ENCODE results near the gene PDE1C.

The PDE1C gene

DNA sequence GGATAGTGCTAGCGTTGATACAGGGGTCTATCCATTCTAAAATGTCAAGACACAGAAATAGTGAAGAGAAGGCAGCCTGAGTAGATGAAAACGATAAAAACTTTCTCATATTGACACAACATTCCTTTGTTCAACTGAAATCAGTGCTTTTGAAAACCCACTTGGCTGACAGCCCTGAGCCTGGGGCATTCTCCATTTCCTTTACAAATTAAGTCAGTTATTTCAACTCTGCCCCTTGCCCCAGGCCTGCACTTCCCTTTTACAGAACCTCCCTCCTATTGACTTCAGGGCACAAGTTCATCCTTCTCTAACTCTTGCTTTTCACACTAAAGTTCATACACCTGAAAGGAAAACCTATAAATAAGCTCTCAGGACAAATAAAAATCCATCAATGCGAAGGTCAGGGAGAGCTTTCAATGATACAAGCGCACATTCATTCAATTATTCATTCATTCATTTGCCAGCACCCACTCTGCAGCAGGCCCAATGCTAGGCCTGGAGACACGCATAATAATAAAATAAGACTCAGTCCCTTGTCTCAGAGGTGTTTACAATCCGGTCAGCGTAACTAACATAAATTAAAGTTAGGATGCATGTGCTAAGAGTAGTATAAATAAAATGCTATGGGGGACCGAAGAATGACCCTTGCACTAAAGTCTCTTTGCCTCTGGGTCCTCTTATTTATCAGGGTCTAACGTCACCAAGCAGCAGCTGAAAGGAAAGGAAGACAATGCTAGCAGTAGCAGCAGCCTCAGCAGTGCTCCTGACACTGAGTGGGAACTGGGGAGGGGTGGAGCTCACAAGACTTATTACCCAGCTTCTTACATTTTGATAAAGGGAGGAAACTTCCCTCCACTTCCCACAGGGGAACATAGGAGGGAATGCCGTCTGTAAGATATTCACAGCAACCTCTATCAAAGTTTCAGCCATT lies 134.8 kb downstream of the PDE1C start:
- no peaks in the 10 kb centered on the region for H3K27me3 Mint-ChIP-seq
- H3K36me3 Mint-ChIP-seq: no peaks in the 10 kb centered on the region
- H3K4me3 Mint-ChIP-seq: no peak overlapping the region
- H3K9me3 Mint-ChIP-seq (ENCODE audit: low read depth): peaks cover 4% of the 10 kb centered on the region
- no peaks in the 10 kb centered on the region for H3K4me1 Mint-ChIP-seq (ENCODE audit: low read depth)
- H3K27ac Mint-ChIP-seq: no peak overlapping the region

DNA sequence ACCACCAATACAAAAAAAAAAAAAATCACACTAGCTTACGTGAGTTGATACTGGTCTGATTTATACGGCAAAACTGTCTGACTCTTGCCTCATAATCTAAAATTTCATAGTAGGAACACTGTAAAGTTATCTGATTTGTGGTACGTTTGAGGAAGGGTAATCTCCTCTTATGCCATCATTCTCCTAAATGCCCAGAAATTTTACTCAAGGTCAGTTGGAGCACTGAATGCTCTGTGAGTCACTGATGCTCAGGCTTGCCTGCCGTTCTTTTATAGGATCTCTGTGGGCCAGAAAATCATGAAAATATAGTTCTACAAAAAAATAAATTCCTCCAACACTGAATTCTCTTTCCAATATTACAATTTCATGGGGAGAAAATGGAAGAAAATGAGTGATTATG lies 135.7 kb downstream of the PDE1C start:
- Mint-ChIP-seq H3K27me3 (no peaks in the 10 kb centered on the region), H3K9me3 (ENCODE audit: low read depth) (peaks cover 7% of the 10 kb centered on the region), H3K4me3 (no peak overlapping the region), H3K4me1 (ENCODE audit: low read depth) (no peaks in the 10 kb centered on the region), H3K27ac (no peak overlapping the region), H3K36me3 (no peaks in the 10 kb centered on the region)

DNA sequence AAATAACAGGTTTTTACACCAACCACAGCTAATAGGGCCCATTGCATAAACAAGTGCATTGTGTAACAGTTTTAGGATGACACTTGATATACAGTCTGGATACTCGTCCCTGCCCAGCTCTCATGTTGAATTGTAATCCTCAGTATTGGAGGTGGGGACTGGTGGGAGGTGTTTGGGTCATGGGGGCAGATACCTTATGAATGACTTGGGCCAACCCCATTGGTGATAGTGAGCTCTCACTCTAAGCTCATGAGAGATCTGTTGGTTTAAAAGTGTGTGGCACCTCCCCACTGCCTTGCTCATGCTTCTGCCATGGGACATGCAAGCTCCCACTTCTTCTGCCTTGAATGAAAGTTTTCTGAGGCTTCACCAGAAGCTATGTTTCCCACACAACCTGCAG lies 136.7 kb downstream of the PDE1C start:
- H3K36me3 Mint-ChIP-seq: no peaks in the 10 kb centered on the region
- H3K27ac Mint-ChIP-seq: no peak overlapping the region
- H3K27me3 Mint-ChIP-seq: no peaks in the 10 kb centered on the region
- H3K4me3 Mint-ChIP-seq: no peak overlapping the region
- H3K4me1 Mint-ChIP-seq (ENCODE audit: low read depth): no peaks in the 10 kb centered on the region
- H3K9me3 Mint-ChIP-seq (ENCODE audit: low read depth): peaks cover 11% of the 10 kb centered on the region

DNA sequence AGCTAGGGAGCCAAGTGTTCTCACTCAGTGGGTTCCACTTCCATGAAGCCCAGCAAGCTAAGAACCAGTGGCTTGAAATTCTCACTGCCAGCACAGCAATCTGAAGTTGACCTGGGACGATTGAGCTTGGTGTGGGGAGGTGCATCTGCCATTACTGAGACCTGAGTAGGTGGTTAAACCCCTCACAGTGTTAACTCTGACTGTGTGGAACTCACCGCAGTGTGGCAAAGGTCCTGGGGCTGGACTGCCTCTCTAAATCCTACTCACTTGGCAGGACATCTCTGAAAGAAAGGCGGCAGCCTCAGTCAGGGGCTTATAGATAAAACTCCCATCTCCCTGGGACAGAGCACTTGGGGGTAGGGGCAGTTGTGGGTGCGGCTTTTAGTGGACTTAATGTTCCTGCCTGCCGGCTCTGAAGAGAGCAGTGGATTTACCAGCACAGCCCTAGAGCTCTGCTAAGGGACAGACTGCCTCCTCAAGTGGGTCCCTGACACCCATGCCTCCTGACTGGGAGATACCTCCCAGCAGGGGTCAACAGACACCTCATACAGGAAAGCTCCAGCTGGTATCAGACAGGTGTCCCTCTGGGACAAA lies 143.1 kb downstream of the PDE1C start:
- Mint-ChIP-seq H3K27me3 (peaks cover 2% of the 10 kb centered on the region), H3K36me3 (no peaks in the 10 kb centered on the region), H3K4me1 (ENCODE audit: low read depth) (no peaks in the 10 kb centered on the region), H3K4me3 (no peak overlapping the region), H3K9me3 (ENCODE audit: low read depth) (peaks cover 7% of the 10 kb centered on the region), H3K27ac (no peak overlapping the region)

DNA sequence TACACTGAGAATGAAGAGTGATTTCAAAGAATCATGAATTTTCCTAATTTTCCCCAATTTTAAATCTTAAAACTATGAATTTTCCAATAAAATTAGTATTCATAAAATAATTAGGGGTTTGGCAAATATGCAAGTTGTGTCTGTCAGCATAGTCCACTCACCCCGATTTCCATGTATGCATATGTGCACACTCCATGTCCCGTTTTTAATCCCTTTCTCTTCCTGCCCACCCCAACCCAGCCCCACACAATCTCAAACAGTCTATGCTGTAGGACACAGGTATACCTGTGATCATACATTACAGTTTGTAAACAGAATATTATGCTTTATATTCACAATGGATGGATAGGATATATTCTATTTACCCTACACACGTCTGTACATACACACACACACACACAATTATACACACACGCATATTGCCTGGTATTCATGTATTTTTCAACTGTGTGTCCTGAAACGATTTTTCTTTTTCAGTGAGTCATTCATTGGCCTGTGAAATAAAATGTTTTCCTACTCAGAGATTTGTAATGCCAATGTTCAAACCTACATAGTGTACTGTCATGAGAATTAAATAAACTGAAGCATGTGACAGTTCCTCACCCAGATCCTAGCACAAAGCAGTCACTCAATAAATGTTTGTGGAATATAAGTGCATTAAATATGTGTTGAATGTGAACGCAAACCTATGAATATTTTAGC lies 144.3 kb downstream of the PDE1C start:
- no peak overlapping the region for H3K27ac Mint-ChIP-seq
- peaks cover 7% of the 10 kb centered on the region for H3K9me3 Mint-ChIP-seq (ENCODE audit: low read depth)

DNA sequence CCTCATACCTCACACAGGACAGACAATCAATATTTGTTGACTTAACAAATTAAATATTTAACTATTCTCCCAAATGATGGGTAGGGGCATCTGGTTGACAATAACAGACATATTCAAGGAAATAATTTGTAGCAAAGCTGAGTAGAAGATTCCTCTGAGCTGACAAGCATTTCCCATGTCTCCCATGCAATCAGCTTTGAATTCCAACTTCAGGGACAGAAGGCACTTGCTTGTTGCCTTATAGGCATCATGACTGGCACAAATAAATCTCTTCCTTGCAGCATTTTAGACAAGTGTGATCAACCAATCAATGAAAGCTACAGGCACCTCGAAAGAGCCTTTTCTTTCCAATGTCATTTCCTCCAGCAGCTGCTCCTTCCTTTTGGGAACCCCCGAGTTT lies 146.0 kb downstream of the PDE1C start:
- no peaks in the 10 kb centered on the region for H3K4me1 Mint-ChIP-seq (ENCODE audit: low read depth)
- no peaks in the 10 kb centered on the region for H3K36me3 Mint-ChIP-seq
- no peak overlapping the region for H3K4me3 Mint-ChIP-seq
- H3K27ac Mint-ChIP-seq: no peak overlapping the region
- H3K9me3 Mint-ChIP-seq (ENCODE audit: low read depth): peaks cover under 1% of the 10 kb centered on the region
- peaks cover 2% of the 10 kb centered on the region for H3K27me3 Mint-ChIP-seq

More for the DNA sequence above, 144.3 kb downstream of the PDE1C start:
- H3K4me1 Mint-ChIP-seq (ENCODE audit: low read depth): no peaks in the 10 kb centered on the region
- no peak overlapping the region for H3K4me3 Mint-ChIP-seq
- H3K27me3 Mint-ChIP-seq: peaks cover 2% of the 10 kb centered on the region
- H3K36me3 Mint-ChIP-seq: no peaks in the 10 kb centered on the region

DNA sequence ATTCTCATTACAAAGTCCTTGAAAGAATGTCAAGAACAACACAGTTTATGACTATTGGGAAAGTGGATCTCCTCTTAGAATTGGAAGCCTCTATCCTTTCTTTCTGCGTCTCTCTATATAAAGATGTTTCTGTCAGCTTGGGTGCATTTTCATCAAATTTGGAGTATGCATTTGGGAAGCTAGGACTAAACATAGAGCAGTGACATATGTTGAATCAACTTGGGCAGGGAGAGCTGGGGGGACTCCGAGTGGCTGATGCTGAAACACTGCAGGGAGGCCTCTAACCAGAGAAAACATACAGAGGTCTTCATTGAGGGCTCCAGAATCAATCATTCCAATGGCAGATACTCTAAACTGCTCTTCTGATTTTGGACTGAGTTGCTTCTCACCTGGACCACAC lies 147.4 kb downstream of the PDE1C start:
- H3K9me3 Mint-ChIP-seq (ENCODE audit: low read depth): no peaks in the 10 kb centered on the region
- no peaks in the 10 kb centered on the region for H3K4me1 Mint-ChIP-seq (ENCODE audit: low read depth)
- H3K27ac Mint-ChIP-seq: no peak overlapping the region
- H3K36me3 Mint-ChIP-seq: no peaks in the 10 kb centered on the region
- H3K4me3 Mint-ChIP-seq: no peak overlapping the region
- peaks cover 2% of the 10 kb centered on the region for H3K27me3 Mint-ChIP-seq

DNA sequence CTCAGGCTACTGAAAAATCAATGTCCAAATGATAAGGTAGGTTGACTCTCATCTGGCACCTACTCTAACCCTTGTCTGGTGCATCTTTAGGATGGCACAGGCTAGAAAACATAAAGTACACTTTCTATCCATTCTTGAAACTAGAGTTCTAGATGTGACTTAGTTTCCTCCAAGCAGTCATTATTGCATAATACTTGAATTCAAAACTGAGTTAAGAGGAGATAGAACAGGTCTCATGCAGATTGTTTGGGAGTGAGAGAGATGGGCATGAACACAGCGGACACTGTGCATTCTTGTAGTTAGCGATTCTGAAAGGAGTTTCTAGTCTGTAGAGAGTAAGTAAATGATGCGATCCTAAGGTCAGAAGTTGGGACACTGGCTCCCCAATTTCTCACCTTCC lies 149.2 kb downstream of the PDE1C start:
- no peak overlapping the region for H3K27ac Mint-ChIP-seq
- no peaks in the 10 kb centered on the region for H3K9me3 Mint-ChIP-seq (ENCODE audit: low read depth)
- no peaks in the 10 kb centered on the region for H3K36me3 Mint-ChIP-seq
- no peaks in the 10 kb centered on the region for H3K4me1 Mint-ChIP-seq (ENCODE audit: low read depth)
- H3K4me3 Mint-ChIP-seq: no peak overlapping the region
- no peaks in the 10 kb centered on the region for H3K27me3 Mint-ChIP-seq

DNA sequence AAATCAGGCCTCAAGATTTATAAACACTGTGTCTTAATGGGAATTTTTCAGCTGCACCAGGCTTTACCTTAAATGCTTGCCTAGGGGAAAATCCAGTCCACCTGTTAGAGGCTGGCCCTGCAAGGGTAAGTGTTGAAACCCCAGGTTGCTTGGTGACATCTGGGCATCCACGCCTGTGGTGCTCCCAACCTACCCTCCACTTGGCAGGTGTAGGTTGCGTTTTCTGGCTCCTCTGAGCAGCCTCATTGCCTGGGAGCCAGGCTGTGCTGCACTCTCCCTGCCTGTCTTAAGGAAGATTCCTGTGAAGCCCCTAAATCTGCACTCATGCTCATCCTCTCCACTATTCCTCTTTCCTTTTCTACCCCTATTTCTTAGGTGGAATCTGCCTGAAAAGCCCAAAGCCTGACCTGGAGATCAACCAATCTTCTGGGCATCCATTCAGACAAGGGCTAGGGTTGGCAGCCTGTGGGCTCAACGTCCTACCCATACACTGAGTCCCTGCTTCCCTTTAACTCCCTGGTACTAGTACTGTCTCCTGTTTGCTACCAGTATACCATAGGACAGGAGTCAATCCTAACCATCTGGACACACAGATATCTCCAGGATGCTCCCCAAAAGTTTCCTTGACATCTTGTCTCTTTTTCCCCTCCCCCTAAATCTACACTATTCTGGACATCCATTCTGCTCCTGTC lies 150.4 kb downstream of the PDE1C start:
- Mint-ChIP-seq H3K4me3 (no peak overlapping the region), H3K36me3 (no peaks in the 10 kb centered on the region), H3K27ac (no peak overlapping the region), H3K9me3 (ENCODE audit: low read depth) (no peaks in the 10 kb centered on the region), H3K4me1 (ENCODE audit: low read depth) (no peaks in the 10 kb centered on the region), H3K27me3 (no peaks in the 10 kb centered on the region)

DNA sequence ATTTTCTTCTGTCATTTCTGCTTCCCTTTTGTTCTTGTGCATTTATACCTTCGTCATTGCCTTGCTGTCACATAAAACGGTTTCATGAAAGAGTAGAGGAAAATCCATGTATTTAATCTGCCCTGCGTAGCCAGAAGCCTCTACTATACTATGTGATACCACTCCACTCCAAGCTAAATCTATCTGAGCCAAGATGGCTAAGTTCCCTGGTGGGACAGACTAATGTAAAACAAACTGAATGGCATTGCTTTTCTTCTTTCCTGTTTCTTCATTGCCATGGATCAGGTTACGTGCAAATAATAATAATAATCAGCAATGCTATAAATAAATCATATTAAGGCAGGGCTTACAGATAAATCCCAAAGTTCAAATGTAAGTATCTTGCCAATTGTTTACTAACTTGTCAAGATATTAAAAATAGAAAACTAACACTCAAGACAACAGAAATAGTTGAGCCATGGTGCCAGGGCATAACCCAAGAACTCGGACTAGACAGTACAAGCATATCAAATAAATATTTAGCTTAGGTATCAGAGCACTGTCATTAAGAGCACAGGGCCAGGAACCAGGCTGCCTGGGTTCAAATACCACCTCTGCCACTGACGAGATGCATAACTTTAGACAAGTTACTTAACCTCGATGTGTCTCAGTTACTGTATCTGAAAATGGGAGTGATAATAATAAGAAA lies 151.4 kb downstream of the PDE1C start:
- Mint-ChIP-seq H3K27me3 (no peaks in the 10 kb centered on the region), H3K4me1 (ENCODE audit: low read depth) (no peaks in the 10 kb centered on the region), H3K4me3 (no peak overlapping the region), H3K36me3 (no peaks in the 10 kb centered on the region), H3K9me3 (ENCODE audit: low read depth) (no peaks in the 10 kb centered on the region), H3K27ac (no peak overlapping the region)

DNA sequence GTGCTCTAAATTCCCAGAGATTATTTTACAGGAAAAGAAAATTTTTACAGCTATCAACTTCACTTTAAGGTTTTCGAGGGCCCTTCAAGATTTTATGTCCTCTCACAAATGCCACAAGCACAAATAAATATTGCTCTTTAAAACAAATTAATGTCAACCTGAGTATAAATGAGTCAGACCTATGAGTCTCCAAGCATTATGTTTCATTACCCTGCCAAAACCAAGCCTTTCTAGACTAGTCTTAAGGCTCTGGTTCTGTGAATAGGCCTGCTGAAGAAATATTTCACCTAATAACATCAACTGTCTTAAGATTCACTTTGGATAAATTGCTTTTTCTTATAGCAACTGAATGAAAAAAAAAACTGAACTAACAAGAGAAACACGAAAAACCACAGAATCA lies 153.0 kb downstream of the PDE1C start:
- H3K27ac Mint-ChIP-seq: no peak overlapping the region
- no peaks in the 10 kb centered on the region for H3K4me1 Mint-ChIP-seq (ENCODE audit: low read depth)
- no peaks in the 10 kb centered on the region for H3K36me3 Mint-ChIP-seq
- no peaks in the 10 kb centered on the region for H3K9me3 Mint-ChIP-seq (ENCODE audit: low read depth)
- no peaks in the 10 kb centered on the region for H3K27me3 Mint-ChIP-seq
- no peak overlapping the region for H3K4me3 Mint-ChIP-seq

DNA sequence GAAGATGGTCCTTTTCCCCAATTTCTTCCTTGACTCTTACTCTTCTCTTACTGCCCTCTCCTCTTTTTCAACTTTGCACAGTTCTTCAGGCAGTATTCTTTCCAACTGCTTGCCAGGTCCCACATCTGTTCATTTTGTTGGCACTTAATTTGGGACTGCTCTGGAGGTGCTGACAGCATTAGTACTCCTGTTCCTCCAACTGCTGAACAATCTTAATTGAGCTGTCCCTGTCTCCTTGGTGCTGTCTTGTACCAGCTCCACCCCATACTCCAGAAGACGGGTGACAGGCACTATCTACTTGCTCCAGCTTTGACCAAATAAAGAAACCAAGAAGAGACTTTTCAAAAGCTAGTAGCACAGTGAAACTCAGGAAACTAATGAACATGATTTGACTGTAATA lies 160.0 kb downstream of the PDE1C start:
- H3K9me3 Mint-ChIP-seq (ENCODE audit: low read depth): no peaks in the 10 kb centered on the region
- H3K27ac Mint-ChIP-seq: no peak overlapping the region
- no peaks in the 10 kb centered on the region for H3K36me3 Mint-ChIP-seq
- H3K4me1 Mint-ChIP-seq (ENCODE audit: low read depth): no peaks in the 10 kb centered on the region
- no peak overlapping the region for H3K4me3 Mint-ChIP-seq
- no peaks in the 10 kb centered on the region for H3K27me3 Mint-ChIP-seq

DNA sequence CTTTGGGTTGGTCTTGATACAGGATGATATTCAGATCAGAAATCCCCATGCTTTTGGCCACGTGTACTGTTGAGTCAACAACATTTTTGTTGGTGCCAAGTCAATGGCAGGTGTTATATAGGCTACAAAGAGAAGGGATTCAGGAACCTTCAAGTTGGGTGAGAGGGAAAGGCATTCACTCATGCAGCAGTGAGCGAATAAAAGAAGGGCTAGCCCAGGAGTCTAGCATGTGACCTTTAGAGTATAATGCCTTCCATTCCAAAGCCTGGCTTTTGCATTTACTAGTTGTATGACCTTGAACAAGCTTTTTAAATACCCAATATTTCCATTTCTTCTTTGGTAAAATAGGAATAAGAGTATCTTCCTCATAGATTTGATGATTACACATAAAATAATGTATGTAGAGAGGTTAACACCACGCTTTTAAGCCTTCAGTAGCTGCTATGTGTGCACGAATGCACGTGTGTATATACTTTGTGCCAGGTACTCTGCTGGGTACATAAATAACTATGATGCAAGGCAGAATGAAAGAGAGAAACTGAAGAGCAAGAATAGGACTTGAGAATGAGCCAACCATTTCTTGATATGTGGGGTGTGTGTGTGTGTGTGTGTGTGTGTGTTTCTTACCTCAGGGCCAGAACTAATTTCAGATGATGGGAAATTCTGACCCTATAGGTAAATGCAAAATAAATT lies 163.6 kb downstream of the PDE1C start:
- H3K9me3 Mint-ChIP-seq (ENCODE audit: low read depth): no peaks in the 10 kb centered on the region
- H3K36me3 Mint-ChIP-seq: no peaks in the 10 kb centered on the region
- H3K27ac Mint-ChIP-seq: no peak overlapping the region
- no peaks in the 10 kb centered on the region for H3K4me1 Mint-ChIP-seq (ENCODE audit: low read depth)
- no peak overlapping the region for H3K4me3 Mint-ChIP-seq
- no peaks in the 10 kb centered on the region for H3K27me3 Mint-ChIP-seq

DNA sequence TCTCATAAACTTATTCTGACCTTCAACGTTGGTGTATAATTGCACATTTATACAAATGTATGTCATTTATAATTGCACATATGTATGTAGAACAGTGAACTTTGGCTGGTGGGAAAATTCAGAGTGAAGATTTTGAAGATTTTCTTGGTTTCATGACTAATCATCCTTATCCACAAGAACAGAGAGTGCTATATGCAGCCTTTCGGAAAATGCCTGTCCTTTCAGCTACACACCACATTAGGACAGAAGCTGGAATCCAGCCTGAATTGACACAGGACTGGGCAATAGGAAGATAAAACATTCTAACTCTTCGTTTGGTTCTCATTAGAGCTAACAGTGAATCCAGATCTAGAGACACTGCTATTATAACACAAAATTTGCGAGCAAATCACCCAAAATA lies 166.2 kb downstream of the PDE1C start:
- Mint-ChIP-seq H3K4me1 (ENCODE audit: low read depth) (no peaks in the 10 kb centered on the region), H3K27me3 (no peaks in the 10 kb centered on the region), H3K4me3 (no peak overlapping the region), H3K36me3 (no peaks in the 10 kb centered on the region), H3K27ac (no peak overlapping the region), H3K9me3 (ENCODE audit: low read depth) (no peaks in the 10 kb centered on the region)
